ENCODE results near the gene UPK3A. TPM values are rescaled to one million over a fixed set of nuclear protein-coding genes. Genes with fewer than 3 reads are reported as not detected.

The UPK3A gene
- total and polyA plus RNA-seq, 10 of the 15 experiments (the other 5 are each of a cell fraction or from before 2014, with no cell fraction given) = not detected

- peak; percentile 79 for TF ChIP-seq RELB (IDR thresholded peaks at IDR 0.05; ENCODE audit: low read depth)
- TF ChIP-seq CHD1 (IDR thresholded peaks at IDR 0.05; ENCODE audit: low read depth, low read length) = no peak
- TF ChIP-seq TARDBP (IDR thresholded peaks at IDR 0.05; ENCODE audit: borderline replicate concordance) = no peak
- peak; percentile 23; the same call in 1 of the 2 replicates for TF ChIP-seq BCL11A (IDR thresholded peaks at IDR 0.05; ENCODE audit: low read depth, low read length)
- peak; percentile 69 for TF ChIP-seq NFIC (IDR thresholded peaks at IDR 0.05; ENCODE audit: low read depth, low read length)
- no peak for TF ChIP-seq WRNIP1 (IDR thresholded peaks at IDR 0.05; ENCODE audit: borderline replicate concordance, low read depth, low read length)
- peak; percentile 58; the same call in 1 of the 2 replicates for TF ChIP-seq MTA3 (IDR thresholded peaks at IDR 0.05; ENCODE audit: borderline replicate concordance, low read length)
- TF ChIP-seq ZBED1 (IDR thresholded peaks at IDR 0.05; ENCODE audit: borderline replicate concordance) = no peak
- TF ChIP-seq ESRRA (IDR thresholded peaks at IDR 0.05; ENCODE audit: low read length) = no peak
- TF ChIP-seq NR2F1 (conservative IDR thresholded peaks at IDR 0.05) = peak; percentile 67; the same call in 1 of the 2 replicates
- TF ChIP-seq MAX (IDR thresholded peaks at IDR 0.05; ENCODE audit: low read depth, low read length) = peak; percentile 11; the same call in 1 of the 2 replicates
- no peak for TF ChIP-seq RAD21 (IDR thresholded peaks at IDR 0.05; ENCODE audit: insufficient read depth, low read depth, low read length)
- 0 out of 2 replicates have a peak, but pooled peaks have one; percentile 23 for TF ChIP-seq TCF12 (IDR thresholded peaks at IDR 0.05; ENCODE audit: low read depth, low read length)
- TF ChIP-seq SKIL (IDR thresholded peaks at IDR 0.05; ENCODE audit: low read depth, poor library complexity, severe bottlenecking) = peak; percentile 93
- TF ChIP-seq EED (IDR thresholded peaks at IDR 0.05; ENCODE audit: low read depth) = peak; percentile 28; the same call in 1 of the 2 replicates
- TF ChIP-seq HDAC6 (IDR thresholded peaks at IDR 0.05; ENCODE audit: unreplicated experiment) = no peak
- TF ChIP-seq MEF2A (IDR thresholded peaks at IDR 0.05; ENCODE audit: insufficient read depth, low read depth, low read length) = no peak
- no peak for TF ChIP-seq STAT3 (IDR thresholded peaks at IDR 0.05; ENCODE audit: low read depth, low read length)
- peak; percentile 74; the same call in 1 of the 2 replicates for TF ChIP-seq ZNF592 (IDR thresholded peaks at IDR 0.05)
- TF ChIP-seq RCOR1 (conservative IDR thresholded peaks at IDR 0.05; ENCODE audit: low read depth, low read length) = 0 out of 2 replicates have a peak, but pooled peaks have one; percentile 19
- no peak for TF ChIP-seq ETV6 (conservative IDR thresholded peaks at IDR 0.05 in 1 of 2, IDR thresholded peaks at IDR 0.05 in 1 of 2; ENCODE audit: borderline replicate concordance in 1 of 2, low read depth in 1 of 2)
- no peak for TF ChIP-seq BACH1 (IDR thresholded peaks at IDR 0.05; ENCODE audit: borderline replicate concordance)
- no peak for TF ChIP-seq NFYA (IDR thresholded peaks at IDR 0.05; ENCODE audit: borderline replicate concordance, low read depth, low read length)
Measured at GRCh38 chr22:45318558-45319323, 34.0 kb downstream of the UPK3A start (continued).
